HL-60 (cell line): ENCODE measurements around the gene RPS19BP1.

Experiments
- DNase-seq, 2 experiments: peaks; one replicate each; pipeline ENCODE4 v3.0.0-alpha.2; 2010 to 2020; ENCODE audit warnings: low read depth in 1 of 2, low spot score in 1 of 2
- H3K27ac ChIP-seq: fragments of 250-450 bp; sonication (Bioruptor Pico); replicated peaks from 2 replicates; pipeline ENCODE4 v1.5.1; 2020; ENCODE audit warnings: mild to moderate bottlenecking, moderate library complexity
- H3K27me3 ChIP-seq: fragments of 250-450 bp; sonication (Bioruptor Pico); 2 replicates; pipeline ENCODE4 v1.5.1; 2021; ENCODE audit warnings: mild to moderate bottlenecking, moderate library complexity; ENCODE audit not compliant: insufficient read depth, poor library complexity, severe bottlenecking
- H3K4me3 ChIP-seq: replicated peaks from 2 replicates; pipeline ENCODE4 v1.5.1; 2011; ENCODE audit warnings: mild to moderate bottlenecking, control low read depth, low read length; ENCODE audit not compliant: insufficient read depth
- GABPA ChIP-seq: IDR thresholded peaks from 2 replicates; pipeline ENCODE4 v1.6.1; 2012; ENCODE audit warnings: low read depth
- POLR2AphosphoS5 ChIP-seq: IDR thresholded peaks from 2 replicates; pipeline ENCODE4 v1.6.1; 2012; ENCODE audit warnings: low read depth
- SPI1 ChIP-seq: IDR thresholded peaks from 2 replicates; pipeline ENCODE4 v1.6.1; 2012; ENCODE audit warnings: low read depth, mild to moderate bottlenecking, borderline replicate concordance
- TF ChIP-seq, protein P1 (sequence below): IDR thresholded peaks from one replicate; pipeline ENCODE4 v1.5.1; 2011; ENCODE audit warnings: low read length, control low read depth, inconsistent platforms; ENCODE audit not compliant: insufficient read depth
- TF ChIP-seq, protein P2 (sequence below): IDR thresholded peaks from 2 replicates; pipeline ENCODE4 v1.6.1; 2012; ENCODE audit warnings: low read depth; ENCODE audit not compliant: insufficient replicate concordance

The RPS19BP1 gene

DNA sequence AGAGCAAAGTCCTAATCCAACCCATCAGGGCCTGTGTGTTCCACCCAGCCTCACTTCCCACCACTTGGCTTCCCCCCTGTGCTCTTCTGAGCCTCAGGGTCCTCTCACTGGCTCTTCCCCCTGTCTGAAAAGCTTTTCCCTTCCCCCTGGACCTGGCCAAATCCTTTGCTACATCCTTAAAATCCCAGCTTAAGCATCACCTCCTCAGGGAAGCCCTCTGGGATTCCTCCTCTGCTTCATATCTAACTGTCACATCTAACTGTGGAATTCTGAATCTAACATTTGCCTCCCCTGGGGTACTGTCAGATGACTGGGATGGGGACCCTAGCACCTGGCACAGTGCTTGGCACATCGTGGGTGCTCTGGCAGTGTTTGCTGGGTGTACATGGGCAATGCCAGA is 39.0 kb upstream of the RPS19BP1 start:
- Histone ChIP-seq H3K4me3 (no peak overlapping the region), H3K27me3 (peaks cover 5% of the 10 kb centered on the region), H3K27ac (no peak overlapping the region)

DNA sequence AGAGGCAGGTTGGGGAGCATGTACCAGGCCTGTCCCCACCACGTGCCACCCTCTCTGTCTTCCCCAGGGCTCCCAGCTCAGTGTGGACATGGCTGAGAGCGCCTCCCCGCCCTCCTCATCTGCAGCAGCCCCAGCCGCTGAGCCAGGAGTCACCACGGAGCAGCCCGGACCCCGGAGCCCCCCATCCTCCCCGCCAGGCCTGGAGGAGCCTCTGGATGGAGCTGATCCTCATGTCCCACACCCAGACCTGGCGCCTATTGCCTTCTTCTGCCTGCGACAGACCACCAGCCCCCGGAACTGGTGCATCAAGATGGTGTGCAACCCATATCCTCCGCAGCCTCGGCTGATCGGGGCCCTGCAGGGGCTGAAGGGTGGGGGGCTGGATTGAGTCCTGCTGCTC is 38.1 kb upstream of the RPS19BP1 start, which contains the start of gene CACNA1I:
CACNA1I (plus strand) TSS at position 89 of the 400 bp plus-strand sequence; CDS start at position 89, 0 bp downstream.
- H3K27ac ChIP-seq, result no peak within 1 kb of the TSS
- DNase-seq, result no peak

More for the DNA sequence above, 39.0 kb upstream of the RPS19BP1 start:
- no peak for DNase-seq
- TF ChIP-seq SPI1, result no peak
- TF ChIP-seq, protein P1, sequence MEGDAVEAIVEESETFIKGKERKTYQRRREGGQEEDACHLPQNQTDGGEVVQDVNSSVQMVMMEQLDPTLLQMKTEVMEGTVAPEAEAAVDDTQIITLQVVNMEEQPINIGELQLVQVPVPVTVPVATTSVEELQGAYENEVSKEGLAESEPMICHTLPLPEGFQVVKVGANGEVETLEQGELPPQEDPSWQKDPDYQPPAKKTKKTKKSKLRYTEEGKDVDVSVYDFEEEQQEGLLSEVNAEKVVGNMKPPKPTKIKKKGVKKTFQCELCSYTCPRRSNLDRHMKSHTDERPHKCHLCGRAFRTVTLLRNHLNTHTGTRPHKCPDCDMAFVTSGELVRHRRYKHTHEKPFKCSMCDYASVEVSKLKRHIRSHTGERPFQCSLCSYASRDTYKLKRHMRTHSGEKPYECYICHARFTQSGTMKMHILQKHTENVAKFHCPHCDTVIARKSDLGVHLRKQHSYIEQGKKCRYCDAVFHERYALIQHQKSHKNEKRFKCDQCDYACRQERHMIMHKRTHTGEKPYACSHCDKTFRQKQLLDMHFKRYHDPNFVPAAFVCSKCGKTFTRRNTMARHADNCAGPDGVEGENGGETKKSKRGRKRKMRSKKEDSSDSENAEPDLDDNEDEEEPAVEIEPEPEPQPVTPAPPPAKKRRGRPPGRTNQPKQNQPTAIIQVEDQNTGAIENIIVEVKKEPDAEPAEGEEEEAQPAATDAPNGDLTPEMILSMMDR, result no peak

DNA sequence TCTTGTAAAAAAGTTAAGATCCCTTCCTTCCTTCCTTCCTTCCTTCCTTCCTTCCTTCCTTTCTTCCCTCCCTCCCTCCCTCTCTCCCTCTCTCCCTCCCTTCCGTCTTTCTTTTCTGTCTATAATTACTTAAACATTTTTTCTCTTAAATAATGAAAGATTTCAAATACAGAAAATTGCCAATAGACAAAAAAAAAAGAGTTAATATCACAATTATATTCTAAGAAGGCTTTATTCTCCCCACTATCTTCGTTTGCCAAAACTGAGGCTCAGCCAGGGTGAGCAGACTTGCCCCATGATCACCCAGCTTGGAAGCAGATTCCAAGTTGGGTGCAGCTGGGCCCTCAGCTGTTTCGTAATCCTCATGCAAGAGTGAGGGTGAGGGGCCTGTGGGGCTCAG is 37.7 kb upstream of the RPS19BP1 start:
- TF ChIP-seq, protein P2, sequence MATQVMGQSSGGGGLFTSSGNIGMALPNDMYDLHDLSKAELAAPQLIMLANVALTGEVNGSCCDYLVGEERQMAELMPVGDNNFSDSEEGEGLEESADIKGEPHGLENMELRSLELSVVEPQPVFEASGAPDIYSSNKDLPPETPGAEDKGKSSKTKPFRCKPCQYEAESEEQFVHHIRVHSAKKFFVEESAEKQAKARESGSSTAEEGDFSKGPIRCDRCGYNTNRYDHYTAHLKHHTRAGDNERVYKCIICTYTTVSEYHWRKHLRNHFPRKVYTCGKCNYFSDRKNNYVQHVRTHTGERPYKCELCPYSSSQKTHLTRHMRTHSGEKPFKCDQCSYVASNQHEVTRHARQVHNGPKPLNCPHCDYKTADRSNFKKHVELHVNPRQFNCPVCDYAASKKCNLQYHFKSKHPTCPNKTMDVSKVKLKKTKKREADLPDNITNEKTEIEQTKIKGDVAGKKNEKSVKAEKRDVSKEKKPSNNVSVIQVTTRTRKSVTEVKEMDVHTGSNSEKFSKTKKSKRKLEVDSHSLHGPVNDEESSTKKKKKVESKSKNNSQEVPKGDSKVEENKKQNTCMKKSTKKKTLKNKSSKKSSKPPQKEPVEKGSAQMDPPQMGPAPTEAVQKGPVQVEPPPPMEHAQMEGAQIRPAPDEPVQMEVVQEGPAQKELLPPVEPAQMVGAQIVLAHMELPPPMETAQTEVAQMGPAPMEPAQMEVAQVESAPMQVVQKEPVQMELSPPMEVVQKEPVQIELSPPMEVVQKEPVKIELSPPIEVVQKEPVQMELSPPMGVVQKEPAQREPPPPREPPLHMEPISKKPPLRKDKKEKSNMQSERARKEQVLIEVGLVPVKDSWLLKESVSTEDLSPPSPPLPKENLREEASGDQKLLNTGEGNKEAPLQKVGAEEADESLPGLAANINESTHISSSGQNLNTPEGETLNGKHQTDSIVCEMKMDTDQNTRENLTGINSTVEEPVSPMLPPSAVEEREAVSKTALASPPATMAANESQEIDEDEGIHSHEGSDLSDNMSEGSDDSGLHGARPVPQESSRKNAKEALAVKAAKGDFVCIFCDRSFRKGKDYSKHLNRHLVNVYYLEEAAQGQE, result no peak
- TF ChIP-seq GABPA (no peak), SPI1 (no peak), POLR2AphosphoS5 (no peak)
- TF ChIP-seq, protein P1, result no peak
- Histone ChIP-seq H3K27ac (no peak overlapping the region), H3K27me3 (no peaks in the 10 kb centered on the region), H3K4me3 (no peak overlapping the region)
- no peak for DNase-seq

More for the DNA sequence above, 38.1 kb upstream of the RPS19BP1 start, which contains the start of gene CACNA1I:
- Histone ChIP-seq H3K4me3 (no peak within 1 kb of the TSS), H3K27me3 (no peaks in the 10 kb centered on the region)
- TF ChIP-seq, protein P1, result no peak
- TF ChIP-seq POLR2AphosphoS5 (no peak), GABPA (no peak), SPI1 (no peak)
- TF ChIP-seq, protein P2, result no peak

DNA sequence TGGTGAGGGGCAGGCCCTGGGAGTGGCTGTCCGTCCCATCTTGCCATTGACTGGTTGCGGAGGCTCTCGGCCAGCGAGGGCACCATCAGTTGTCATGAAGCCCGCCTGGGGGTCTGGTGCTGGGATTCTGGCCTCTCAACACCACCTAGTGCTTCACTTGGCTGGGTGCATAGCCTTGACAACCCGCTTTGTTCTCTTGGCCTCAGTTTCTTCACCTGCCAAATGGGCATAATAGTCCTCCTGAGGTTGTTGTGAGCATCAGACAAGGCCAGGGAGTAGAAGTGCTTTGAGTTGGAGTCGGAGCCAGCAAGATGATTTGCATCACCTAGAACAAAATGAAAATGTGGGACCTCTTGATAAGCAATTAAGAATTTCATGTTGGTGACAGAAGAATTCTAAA is 36.5 kb upstream of the RPS19BP1 start:
- H3K27me3 ChIP-seq, result no peaks in the 10 kb centered on the region
- no peak for DNase-seq
- TF ChIP-seq POLR2AphosphoS5 (no peak), GABPA (no peak), SPI1 (no peak)
- TF ChIP-seq, protein P1, result no peak
- TF ChIP-seq, protein P2, result no peak
- H3K4me3 ChIP-seq, result no peak overlapping the region
- H3K27ac ChIP-seq, result no peak overlapping the region
